Measurements from ENCODE around the gene PDILT. TPM values are rescaled to one million over a fixed set of nuclear protein-coding genes. Genes with fewer than 3 reads are reported as not detected.

Gene PDILT
- total and polyA plus RNA-seq, 2 of the 8 experiments (the other 6 are each of a cell fraction or from before 2014, with no cell fraction given), result not detected

DNA sequence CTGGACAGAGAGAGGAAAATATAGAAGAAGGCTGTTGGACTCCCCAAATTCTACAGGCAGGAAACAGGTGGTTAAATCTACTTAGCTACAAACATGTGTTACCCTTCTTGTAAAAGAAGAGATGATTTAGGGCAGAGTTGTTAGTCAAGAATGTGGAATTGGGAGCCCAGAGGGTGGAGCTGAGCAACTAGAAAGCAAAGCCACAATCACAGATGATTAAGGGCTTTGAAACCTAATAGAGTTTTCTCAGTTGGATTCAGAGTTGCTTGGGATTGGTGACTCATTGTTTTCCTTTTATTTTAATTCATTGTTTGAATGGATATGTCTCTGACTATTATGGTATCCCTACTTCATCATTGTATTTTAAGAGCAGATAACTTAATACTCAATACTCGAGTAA, 11.0 kb upstream of the PDILT start:
- H2AFZ ChIP-seq (ENCODE audit: low read length), result no peak overlapping the region
- H3K14ac ChIP-seq (ENCODE audit: insufficient read length), result no peak overlapping the region
- no peak overlapping the region for H2BK120ac ChIP-seq (replicated peaks; ENCODE audit: low read depth, low read length)
- H3K9ac ChIP-seq (replicated peaks in 1 of 4; ENCODE audit: extremely low read depth in 1 of 4, low read depth in 3 of 4, low read length in 3 of 4), result no peak overlapping the region
- H4K8ac ChIP-seq (ENCODE audit: extremely low read depth, insufficient read depth, low read length), result no peak overlapping the region
- H3K27ac ChIP-seq (ENCODE audit: low read depth, low read length), result no peak overlapping the region
- CTCF ChIA-PET (ENCODE audit: partially characterized antibody), result no interaction called here
- H2AK5ac ChIP-seq (ENCODE audit: low read depth, low read length), result no peak overlapping the region
- no peaks in the 10 kb centered on the region for H3K9me3 ChIP-seq (ENCODE audit: insufficient read depth in 2 of 2, low read depth in 1 of 2, low read length in 1 of 2)
- H3K23ac ChIP-seq (ENCODE audit: insufficient read length), result no peak overlapping the region
- H3K36me3 ChIP-seq (ENCODE audit: control insufficient read depth in 2 of 4, insufficient read depth in 4 of 4, low read length in 3 of 4), result no peaks in the 10 kb centered on the region
- WGBS, 2 experiments (ENCODE audit: extremely low coverage in 1 of 2, insufficient coverage in 1 of 2, insufficient read length in 1 of 2, insufficient replicate concordance in 2 of 2, low coverage in 1 of 2, low lambda C conversion rate in 2 of 2, missing lambda C conversion rate in 1 of 2), result 85% methylated on average over 1 of the region's 1 CpG; no CpG with 5 or more reads in 1 of the 2 experiments
- H3K56ac ChIP-seq (replicated peaks; ENCODE audit: insufficient read length, low read depth, low read length), result no peak overlapping the region
- H3K4me2 ChIP-seq (ENCODE audit: insufficient read depth in 1 of 2, low read depth in 2 of 2, low read length in 2 of 2), result no peak overlapping the region
- no peak overlapping the region for H3K18ac ChIP-seq (ENCODE audit: extremely low read depth, low read length)
- no peak for DNase-seq (ENCODE audit: low read depth in 1 of 2, low spot score in 2 of 2)
- no peak for FAIRE-seq
- POLR2A ChIA-PET (ENCODE audit: partially characterized antibody), result no interaction called here
- H3K79me2 ChIP-seq (ENCODE audit: control insufficient read depth in 1 of 2, insufficient read depth in 2 of 2, low read length in 2 of 2), result no peaks in the 10 kb centered on the region
- no peak overlapping the region for H2BK15ac ChIP-seq (ENCODE audit: low read length)
- H4K91ac ChIP-seq (replicated peaks; ENCODE audit: insufficient read length, low read length), result no peak overlapping the region
- no peak overlapping the region for H3K4ac ChIP-seq (replicated peaks; ENCODE audit: insufficient read length, low read depth, low read length)
- no peaks in the 10 kb centered on the region for H3K23me2 ChIP-seq (ENCODE audit: low read depth, low read length)
- no peak overlapping the region for H2BK20ac ChIP-seq (ENCODE audit: low read length)
- H2BK5ac ChIP-seq (ENCODE audit: low read depth, low read length), result no peak overlapping the region
- no peaks in the 10 kb centered on the region for H4K20me1 ChIP-seq (replicated peaks in 1 of 2; ENCODE audit: control insufficient read depth in 1 of 2, insufficient read depth in 2 of 2, low read length in 2 of 2)
- no peaks in the 10 kb centered on the region for H3K4me1 ChIP-seq (replicated peaks in 1 of 4; ENCODE audit: control insufficient read depth in 3 of 4, insufficient read depth in 4 of 4, low read length in 3 of 4)
- no peak overlapping the region for H2BK12ac ChIP-seq (ENCODE audit: low read depth, low read length)
- no peak overlapping the region for H3K4me3 ChIP-seq (ENCODE audit: extremely low read depth in 1 of 4, insufficient read depth in 2 of 4, low read depth in 3 of 4, low read length in 4 of 4)
- H3K79me1 ChIP-seq (ENCODE audit: low read depth, low read length), result no peaks in the 10 kb centered on the region
- H4K5ac ChIP-seq (ENCODE audit: insufficient read length, low read depth, low read length), result no peak overlapping the region
- H3K27me3 ChIP-seq (replicated peaks in 1 of 4; ENCODE audit: control insufficient read depth in 3 of 4, extremely low read depth in 1 of 4, insufficient read depth in 3 of 4, low read length in 3 of 4), result no peaks in the 10 kb centered on the region
- TF ChIP-seq HDAC2 (IDR thresholded peaks at IDR 0.05; ENCODE audit: borderline replicate concordance in 1 of 2, low read depth in 2 of 2, low read length in 2 of 2), result no peak
- no peak for TF ChIP-seq HDAC6 (IDR thresholded peaks at IDR 0.05; ENCODE audit: low read depth, low read length)
- TF ChIP-seq EZH2 (IDR thresholded peaks at IDR 0.05; ENCODE audit: low read depth, low read length, severe bottlenecking), result no peak
- TF ChIP-seq NRF1 (IDR thresholded peaks at IDR 0.05; ENCODE audit: low read depth, low read length), result no peak
- no peak for TF ChIP-seq CHD1 (IDR thresholded peaks at IDR 0.05; ENCODE audit: low read depth, low read length)
- no peak for TF ChIP-seq SAP30 (IDR thresholded peaks at IDR 0.05; ENCODE audit: insufficient read depth, insufficient replicate concordance, low read length)
- TF ChIP-seq ATF2 (IDR thresholded peaks at IDR 0.05; ENCODE audit: low read length), result no peak
- no peak for TF ChIP-seq POLR2A (IDR thresholded peaks at IDR 0.05; ENCODE audit: control extremely low read depth in 1 of 2, low read depth in 2 of 2, low read length in 2 of 2)
- no peak for TF ChIP-seq SRF (IDR thresholded peaks at IDR 0.05; ENCODE audit: low read depth, low read length)
- TF ChIP-seq JUN (IDR thresholded peaks at IDR 0.05; ENCODE audit: low read depth, low read length), result no peak
- TF ChIP-seq POLR2AphosphoS5 (IDR thresholded peaks at IDR 0.05; ENCODE audit: low read depth, low read length), result no peak
- no peak for TF ChIP-seq TEAD4 (IDR thresholded peaks at IDR 0.05; ENCODE audit: low read depth, low read length)
- no peak for TF ChIP-seq SP1 (IDR thresholded peaks at IDR 0.05; ENCODE audit: low read depth, low read length)
- no peak for TF ChIP-seq PHF8 (conservative IDR thresholded peaks at IDR 0.05; ENCODE audit: low read depth, low read length)

Measured in H1 (cell line).